Coronary artery (tissue), 2 donors: ENCODE measurements around the gene KCNK3.
"Not testable (repeated sequence)": the region's sequence is repeated elsewhere in the genome, so short reads cannot be mapped to it uniquely, and the experiment has no call there.

Source experiments
- DNase-seq: peaks from one replicate; pipeline ENCODE4 v3.0.0-alpha.2; 2017; ENCODE audit warnings: low spot score
- H3K27ac ChIP-seq, 2 donors: fragments of 200-600 bp; sonication (generic); one replicate each; pipeline ENCODE4 v1.5.1; 2016 to 2019
- H3K4me3 ChIP-seq: fragments of 200-600 bp; sonication (generic); 2 replicates; pipeline ENCODE4 v1.5.1; 2016; ENCODE audit warnings: mild to moderate bottlenecking, moderate library complexity
- CTCF ChIP-seq: fragments of 200-600 bp; sonication (generic); IDR thresholded peaks from one replicate; pipeline ENCODE4 v1.5.1; 2019; ENCODE audit warnings: antibody characterized with exemption

Gene KCNK3

GRCh38 chr2:26756337-26756736, 63.8 kb downstream of the KCNK3 start:
- Histone ChIP-seq H3K4me3 (no peak overlapping the region), H3K27ac (no peak overlapping the region)
- DNase-seq = no peak
- TF ChIP-seq CTCF = no peak

- no peak for DNase-seq
- Histone ChIP-seq H3K4me3 (no peak overlapping the region), H3K27ac (peak overlapping the region; percentile 9 to 63)
- no peak for TF ChIP-seq CTCF
Observed at GRCh38 chr2:26757873-26758789, 65.6 kb downstream of the KCNK3 start.

- peak overlapping the region in 1 of 2 donors; percentile 63 for H3K27ac ChIP-seq
- no peak for TF ChIP-seq CTCF
- no peak overlapping the region for H3K4me3 ChIP-seq
- no peak for DNase-seq
Observed at GRCh38 chr2:26758790-26759321, 66.3 kb downstream of the KCNK3 start.

- no peak for DNase-seq
- H3K4me3 ChIP-seq = no peak overlapping the region
- no peak for TF ChIP-seq CTCF
- no peak overlapping the region for H3K27ac ChIP-seq
Observed at GRCh38 chr2:26759845-26760244, 67.3 kb downstream of the KCNK3 start.

- H3K4me3 ChIP-seq, DNase-seq, H3K27ac ChIP-seq: not testable (repeated sequence)
Observed at GRCh38 chr2:26760991-26761390, 68.5 kb downstream of the KCNK3 start.

DNA sequence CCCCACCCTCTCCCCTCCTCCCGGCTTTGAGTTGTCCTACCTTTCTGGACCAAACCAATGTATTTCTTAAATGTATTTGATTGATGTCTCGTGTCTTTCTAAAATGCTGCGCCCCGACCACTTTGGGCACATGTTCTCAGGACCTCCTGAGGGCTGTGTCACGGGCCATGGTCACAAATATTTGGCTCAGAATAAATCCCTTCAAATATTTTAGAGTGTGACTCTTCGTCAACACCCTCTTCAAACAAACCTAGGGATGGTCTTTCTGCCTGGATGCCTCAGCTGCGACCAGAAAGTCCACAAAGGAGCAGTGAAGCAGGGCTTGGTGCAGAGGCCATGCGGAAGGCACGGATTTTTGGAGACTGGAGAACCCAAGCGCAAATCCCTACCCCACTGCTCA, 70.5 kb downstream of the KCNK3 start:
- no peak for TF ChIP-seq CTCF
- Histone ChIP-seq H3K27ac (no peak overlapping the region), H3K4me3 (no peak overlapping the region)
- DNase-seq = no peak

DNA sequence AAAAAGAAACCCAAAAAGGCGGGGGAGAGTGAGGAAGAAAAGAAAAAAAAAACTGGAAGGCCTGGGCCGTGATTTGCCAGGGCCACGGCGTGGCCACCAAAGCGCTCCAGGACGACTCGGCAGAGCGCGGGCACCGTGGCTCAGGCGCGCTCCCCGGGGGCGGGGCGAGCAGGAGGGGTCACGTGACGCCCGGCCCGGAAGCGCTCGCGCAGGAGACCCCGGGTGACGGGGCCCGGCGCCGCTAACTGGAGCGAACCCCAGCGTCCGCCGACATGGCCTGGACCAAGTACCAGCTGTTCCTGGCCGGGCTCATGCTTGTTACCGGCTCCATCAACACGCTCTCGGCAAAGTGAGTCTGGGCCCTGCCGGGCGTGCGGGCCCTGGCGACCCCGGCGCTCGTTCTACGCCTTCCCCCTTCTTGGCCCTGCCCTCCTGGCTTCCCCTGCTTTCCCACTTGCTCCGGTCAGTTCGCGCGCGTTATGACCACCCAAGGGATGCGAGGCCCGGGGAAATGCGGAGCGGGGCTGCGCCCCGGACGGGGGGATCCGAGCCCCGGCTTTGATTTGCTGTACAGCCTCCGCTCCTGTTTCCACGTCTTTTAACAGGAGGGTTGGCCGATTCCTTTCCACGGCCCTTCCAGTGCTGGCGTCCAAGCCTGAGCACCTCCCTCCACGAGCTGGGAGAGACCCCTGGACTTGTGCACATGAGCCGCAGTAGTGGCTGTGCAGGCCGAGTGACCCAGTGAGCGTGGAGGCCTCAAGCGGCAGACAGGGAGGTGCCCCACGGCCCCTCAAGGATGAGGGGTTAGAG, 71.8 kb downstream of the KCNK3 start, which contains the start of gene SLC35F6:
SLC35F6 (plus strand) TSS at position 207 of the 810 bp plus-strand sequence; CDS start at position 273, 66 bp downstream.
- DNase-seq = peak; percentile 87
- Histone ChIP-seq H3K27ac (peak within 1 kb of the TSS; percentile 95 to 98), H3K4me3 (peak within 1 kb of the TSS; percentile 95)
- TF ChIP-seq CTCF = no peak
